LoVo (cell line): ENCODE measurements around the gene SHC1.
"Not testable (repeated sequence)": the region's sequence is repeated elsewhere in the genome, so short reads cannot be mapped to it uniquely, and the experiment has no call there.

Experiments used
- DNase-seq: peaks from one replicate; pipeline ENCODE4 v3.0.0-alpha.2; 2016; ENCODE audit warnings: low spot score

Gene SHC1

GRCh38 chr1:154995301-154995983 lies 24.9 kb upstream of the SHC1 start:
- peak; percentile 65 for DNase-seq

- DNase-seq, result no peak
These were observed 24.0 kb upstream of the SHC1 start for GRCh38 chr1:154994591-154994990.

GRCh38 chr1:154994269-154994587 lies 23.7 kb upstream of the SHC1 start:
- no peak for DNase-seq

- no peak for DNase-seq
These were observed 23.2 kb upstream of the SHC1 start, which contains the start of gene LENEP for GRCh38 chr1:154993572-154994268. Gene LENEP (plus strand): TSS chr1:154993586. CDS start chr1:154993608, 22 bp downstream.

- DNase-seq, result no peak
These were observed 22.4 kb upstream of the SHC1 start for GRCh38 chr1:154992721-154993571.

GRCh38 chr1:154990276-154990675 lies 19.7 kb upstream of the SHC1 start:
- no peak for DNase-seq

GRCh38 chr1:154989195-154989860 lies 18.8 kb upstream of the SHC1 start:
- no peak for DNase-seq

- no peak for DNase-seq
These were observed 17.8 kb upstream of the SHC1 start for GRCh38 chr1:154988058-154988954.

GRCh38 chr1:154987326-154987725 lies 16.8 kb upstream of the SHC1 start:
- DNase-seq, result no peak

GRCh38 chr1:154986736-154987135 lies 16.2 kb upstream of the SHC1 start:
- not testable (repeated sequence) for DNase-seq

- no peak for DNase-seq
These were observed 13.4 kb upstream of the SHC1 start for GRCh38 chr1:154983776-154984466.

GRCh38 chr1:154982897-154983648 lies 12.5 kb upstream of the SHC1 start, which contains the start of gene FLAD1:
Gene FLAD1 (plus strand): TSS chr1:154983344. CDS start chr1:154983695, 351 bp downstream.
- DNase-seq, result peak; percentile 99

- no peak for DNase-seq
These were observed 11.8 kb upstream of the SHC1 start for GRCh38 chr1:154982341-154982740.

- DNase-seq, result no peak
These were observed 7.8 kb upstream of the SHC1 start for GRCh38 chr1:154978360-154978759.

- not testable (repeated sequence) for DNase-seq
These were observed 7.2 kb upstream of the SHC1 start for GRCh38 chr1:154977762-154978161.

GRCh38 chr1:154975409-154976059 lies 5.0 kb upstream of the SHC1 start:
- DNase-seq, result peak; percentile 49

GRCh38 chr1:154974808-154975408 lies 4.4 kb upstream of the SHC1 start:
- peak; percentile 98 for DNase-seq

- DNase-seq, result peak; percentile 99
These were observed 3.7 kb upstream of the SHC1 start, which contains the start of gene CKS1B for GRCh38 chr1:154974102-154974807. Gene CKS1B (plus strand): TSS chr1:154974681. CDS start chr1:154974746, 65 bp downstream.
